HG03378 (cell line): ENCODE measurements around the gene BTRC.

Experiments
- ATAC-seq: cut with Tn5 transposase; IDR thresholded peaks from one replicate; pipeline ENCODE4 v1.9.1; 2021; ENCODE audit warnings: mild to moderate bottlenecking, moderate library complexity; ENCODE audit not compliant: unreplicated experiment

BTRC gene

GRCh38 chr10:101441541-101442455 is 87.8 kb downstream of the BTRC start:
- ATAC-seq = no peak

GRCh38 chr10:101442456-101442800 is 88.5 kb downstream of the BTRC start:
- no peak for ATAC-seq

- ATAC-seq = no peak
Measured at GRCh38 chr10:101444058-101444898, 90.3 kb downstream of the BTRC start.

- no peak for ATAC-seq
Measured at GRCh38 chr10:101446071-101446470, 92.1 kb downstream of the BTRC start.

- ATAC-seq = no peak
Measured at GRCh38 chr10:101446947-101447346, 93.0 kb downstream of the BTRC start.

- no peak for ATAC-seq
Measured at GRCh38 chr10:101447477-101447876, 93.5 kb downstream of the BTRC start.

- ATAC-seq = no peak
Measured at GRCh38 chr10:101450277-101451080, 96.5 kb downstream of the BTRC start.

GRCh38 chr10:101451261-101451660 is 97.3 kb downstream of the BTRC start:
- no peak for ATAC-seq

- ATAC-seq = no peak
Measured at GRCh38 chr10:101451667-101452069, 97.7 kb downstream of the BTRC start.

GRCh38 chr10:101452176-101452575 is 98.2 kb downstream of the BTRC start:
- no peak for ATAC-seq

GRCh38 chr10:101452593-101452992 is 98.6 kb downstream of the BTRC start:
- no peak for ATAC-seq

- ATAC-seq = no peak
Measured at GRCh38 chr10:101453318-101453717, 99.4 kb downstream of the BTRC start.

- ATAC-seq = no peak
Measured at GRCh38 chr10:101453791-101454718, 100.1 kb downstream of the BTRC start.

- ATAC-seq = no peak
Measured at GRCh38 chr10:101458869-101459268, 104.9 kb downstream of the BTRC start.

GRCh38 chr10:101464082-101464481 is 110.1 kb downstream of the BTRC start:
- ATAC-seq = no peak

GRCh38 chr10:101464599-101464998 is 110.6 kb downstream of the BTRC start:
- ATAC-seq = no peak

GRCh38 chr10:101466016-101466912 is 112.3 kb downstream of the BTRC start:
- ATAC-seq = no peak

- ATAC-seq = no peak
Measured at GRCh38 chr10:101467286-101467770, 113.4 kb downstream of the BTRC start.

GRCh38 chr10:101468159-101468558 is 114.2 kb downstream of the BTRC start:
- ATAC-seq = no peak
